IMR-90 (cell line): Measurements from ENCODE around the gene DHX15. TPM values are rescaled to one million over a fixed set of nuclear protein-coding genes. Genes with fewer than 3 reads are reported as not detected.

Experiments used
- ATAC-seq: fragments of 200-7000 bp; cut with Tn5 transposase; 2 replicates; pipeline ENCODE4 v1.9.1; 2020; ENCODE audit warnings: low read depth, mild to moderate bottlenecking, moderate library complexity
- BruUV-seq: library from RNA; stranded (reverse); fragments of 400-500 nt; replicated peaks from 2 replicates; lab custom pipeline; 2021; lab: Mats Ljungman, UMichigan
- CTCF ChIA-PET: fragments of 300-600 bp; formaldehyde crosslinking; extraction: SDS; loops from one replicate; lab custom pipeline; 2021; ENCODE audit warnings: antibody characterized with exemption; lab: Yijun Ruan, JAX
- POLR2A ChIA-PET: fragments of 300-600 bp; sonication (Branson Sonifier 250); formaldehyde crosslinking; loops from one replicate; lab custom pipeline; 2022; ENCODE audit warnings: antibody characterized with exemption; ENCODE audit not compliant: unreplicated experiment; lab: Charles Lee
- DNase-seq: peaks from one replicate; pipeline ENCODE4 v3.0.0; 2013
- H2AFZ ChIP-seq: replicated peaks from 2 replicates; pipeline ENCODE3; 2013; ENCODE audit warnings: low read length, mild to moderate bottlenecking; ENCODE audit not compliant: poor library complexity
- H2AK5ac ChIP-seq: 2 replicates; pipeline ENCODE4 v1.6.1; 2013; ENCODE audit warnings: low read depth, low read length, inconsistent platforms
- H2AK9ac ChIP-seq: replicated peaks from 2 replicates; pipeline ENCODE3; 2013; ENCODE audit warnings: mild to moderate bottlenecking, low read depth, low read length, moderate library complexity; ENCODE audit not compliant: poor library complexity
- H2BK120ac ChIP-seq: 2 replicates; pipeline ENCODE4 v1.6.1; 2013; ENCODE audit warnings: low read depth, low read length, inconsistent platforms
- H2BK15ac ChIP-seq: 3 replicates; pipeline ENCODE4 v1.6.1; 2013; ENCODE audit warnings: low read depth, low read length, inconsistent platforms
- H2BK20ac ChIP-seq: 2 replicates; pipeline ENCODE4 v1.6.1; 2013; ENCODE audit warnings: low read depth, mild to moderate bottlenecking, inconsistent platforms, low read length, moderate library complexity
- H2BK5ac ChIP-seq: 2 replicates; pipeline ENCODE4 v1.6.1; 2013; ENCODE audit warnings: mild to moderate bottlenecking, low read depth, low read length, inconsistent platforms; ENCODE audit not compliant: poor library complexity, severe bottlenecking
- H3K14ac ChIP-seq: replicated peaks from 2 replicates; pipeline ENCODE4 v1.6.1; 2013; ENCODE audit warnings: low read depth, low read length, inconsistent platforms
- H3K18ac ChIP-seq: 2 replicates; pipeline ENCODE4 v1.6.1; 2013; ENCODE audit warnings: low read depth, low read length, control low read depth
- H3K23ac ChIP-seq: 2 replicates; pipeline ENCODE4 v1.6.1; 2013; ENCODE audit warnings: low read depth, low read length, inconsistent platforms
- H3K27ac ChIP-seq: 2 replicates; pipeline ENCODE4 v1.5.1; 2013; ENCODE audit warnings: mild to moderate bottlenecking, control low read depth, low read length; ENCODE audit not compliant: insufficient read depth
- H3K27me3 ChIP-seq: 2 replicates; pipeline ENCODE4 v1.6.1; 2013; ENCODE audit warnings: low read length; ENCODE audit not compliant: control insufficient read depth, insufficient read depth
- H3K36me3 ChIP-seq: 2 replicates; pipeline ENCODE4 v1.6.1; 2013; ENCODE audit warnings: low read length, mixed read lengths; ENCODE audit not compliant: control insufficient read depth, insufficient read depth
- H3K4ac ChIP-seq: 2 replicates; pipeline ENCODE4 v1.6.1; 2013; ENCODE audit warnings: low read depth, low read length, inconsistent platforms
- H3K4me1 ChIP-seq: 2 replicates; pipeline ENCODE4 v1.6.1; 2013; ENCODE audit warnings: low read length, mixed read lengths; ENCODE audit not compliant: control insufficient read depth, insufficient read depth
- H3K4me2 ChIP-seq: 2 replicates; pipeline ENCODE4 v1.6.1; 2013; ENCODE audit warnings: low read depth, mild to moderate bottlenecking, control low read depth, low read length, moderate library complexity
- H3K4me3 ChIP-seq: 2 replicates; pipeline ENCODE4 v1.5.1; 2013; ENCODE audit warnings: low read depth, mild to moderate bottlenecking, control low read depth, low read length, moderate library complexity; ENCODE audit not compliant: insufficient read depth
- H3K56ac ChIP-seq: 2 replicates; pipeline ENCODE4 v1.6.1; 2013; ENCODE audit warnings: low read length, inconsistent platforms; ENCODE audit not compliant: insufficient read depth; ENCODE audit errors: extremely low read depth
- H3K79me1 ChIP-seq, 2 experiments: 2 replicates each; pipeline ENCODE4 v1.6.1; 2013; ENCODE audit warnings: low read length in 2 of 2, inconsistent platforms in 1 of 2, low read depth in 1 of 2
- H3K9ac ChIP-seq: 2 replicates; pipeline ENCODE4 v1.6.1; 2013; ENCODE audit warnings: low read depth, low read length, control low read depth
- H3K9me1 ChIP-seq: 2 replicates; pipeline ENCODE4 v1.6.1; 2013; ENCODE audit warnings: low read length, inconsistent platforms; ENCODE audit not compliant: insufficient read depth
- H3K9me3 ChIP-seq: 2 replicates; pipeline ENCODE4 v1.6.1; 2013; ENCODE audit warnings: low read length; ENCODE audit not compliant: control insufficient read depth, insufficient read depth
- H4K20me1 ChIP-seq: 2 replicates; pipeline ENCODE4 v1.6.1; 2013; ENCODE audit warnings: low read length, inconsistent platforms; ENCODE audit not compliant: insufficient read depth
- H4K5ac ChIP-seq: 2 replicates; pipeline ENCODE4 v1.6.1; 2013; ENCODE audit warnings: mild to moderate bottlenecking, low read depth, low read length, control low read depth
- H4K8ac ChIP-seq, 2 experiments: 2 replicates each; pipeline ENCODE4 v1.6.1; 2013; ENCODE audit warnings: low read depth in 2 of 2, low read length in 2 of 2, control low read depth in 1 of 2, inconsistent platforms in 1 of 2
- H4K91ac ChIP-seq: 2 replicates; pipeline ENCODE4 v1.6.1; 2013; ENCODE audit warnings: low read depth, low read length, inconsistent platforms; ENCODE audit not compliant: insufficient read depth
- MAFK ChIP-seq: IDR thresholded peaks from 2 replicates; pipeline ENCODE4 v1.6.1; 2012; ENCODE audit warnings: low read depth, low read length, improper control_type of control experiment
- RAD21 ChIP-seq: IDR thresholded peaks from 2 replicates; pipeline ENCODE4 v1.6.1; 2012; ENCODE audit warnings: low read length, improper control_type of control experiment
- USF2 ChIP-seq: fragments of 150-350 bp; IDR thresholded peaks from 2 replicates; pipeline ENCODE4 v1.6.1; 2017; ENCODE audit warnings: mild to moderate bottlenecking, antibody characterized with exemption, low read length, low read depth
- dilution Hi-C: fragments of 300-500 bp; cut with HindIII; formaldehyde crosslinking; loops from one replicate; pipeline ENCODE4 v1.14.3; 2018; ENCODE audit warnings: low sequenced_read_pairs; ENCODE audit not compliant: unreplicated experiment
- in situ Hi-C: fragments of 300-500 bp; cut with MboI; formaldehyde crosslinking; loops from 3 replicates; pipeline ENCODE4 v1.14.3; 2019; ENCODE audit warnings: low sequenced_read_pairs, inconsistent platforms, mixed read lengths
- intact Hi-C: fragments of 100-400 bp; cut with micrococcal nuclease; formaldehyde crosslinking; loops from 2 replicates; pipeline ENCODE4 v1.10.0; 2022
- polyA plus RNA-seq, 3 experiments: library from polyadenylated mRNA; depleted of rRNA; stranded (reverse); fragments of >200 nt; gene quantifications; 2 replicates each; pipeline ENCODE4 v1.2.3, GENCODE V29; 2012; ENCODE audit warnings: low replicate concordance in 1 of 3
- total RNA-seq: library from RNA; depleted of rRNA; stranded (reverse); fragments of >200 nt; gene quantifications from 2 replicates; pipeline ENCODE4 v1.2.3, GENCODE V29; 2012

Gene DHX15
- total and polyA plus RNA-seq, 2 of the 4 experiments (the other 2 are of a cell fraction), result 97.9 to 172 TPM

- BruUV-seq, result no TSS peak
- H4K5ac ChIP-seq, result no peak overlapping the region
- H3K36me3 ChIP-seq, result peaks cover 35% of the 10 kb centered on the region
- no peak overlapping the region for H3K14ac ChIP-seq
- H2BK15ac ChIP-seq, result no peak overlapping the region
- H2BK5ac ChIP-seq, result no peak overlapping the region
- POLR2A ChIA-PET, result interaction anchor here (0.5 kb wide), 1 partner anchor 82 kb away, joined by 6 read pairs; no protein-coding TSS in a partner anchor
- no peaks in the 10 kb centered on the region for H3K27me3 ChIP-seq
- H4K20me1 ChIP-seq, result peaks cover 94% of the 10 kb centered on the region
- H3K27ac ChIP-seq, result no peak overlapping the region
- H2BK20ac ChIP-seq, result no peak overlapping the region
- H3K9ac ChIP-seq, result no peak overlapping the region
- H3K4me1 ChIP-seq, result peaks cover 5% of the 10 kb centered on the region
- H3K4me2 ChIP-seq, result no peak overlapping the region
- TF ChIP-seq USF2 (no peak), MAFK (no peak), RAD21 (no peak)
- no peak overlapping the region for H3K4ac ChIP-seq
- H4K91ac ChIP-seq, result no peak overlapping the region
- no peak overlapping the region for H2AK5ac ChIP-seq
- no peak overlapping the region for H2AK9ac ChIP-seq
- intact Hi-C loops (no loop called here), in situ Hi-C loops (no loop called here), dilution Hi-C loops (no loop called here)
- no peak overlapping the region for H2AFZ ChIP-seq
- no peak overlapping the region for H2BK120ac ChIP-seq
- no peak for ATAC-seq
- H3K18ac ChIP-seq, result no peak overlapping the region
- H3K4me3 ChIP-seq, result no peak overlapping the region
- CTCF ChIA-PET, result no interaction called here
- peaks cover 8 to 47% of the 10 kb centered on the region in 2 experiments; a peak in 3 of 4 replicates for H3K79me1 ChIP-seq
- H3K9me3 ChIP-seq, result no peaks in the 10 kb centered on the region
- DNase-seq, result no peak
- peaks cover 8% of the 10 kb centered on the region for H3K9me1 ChIP-seq
- no peak overlapping the region for H4K8ac ChIP-seq
- H3K56ac ChIP-seq, result no peak overlapping the region
- no peak overlapping the region for H3K23ac ChIP-seq
Measured at GRCh38 chr4:24574236-24574635, 10.1 kb downstream of the DHX15 start.
